WTC11 (cell line): ENCODE results near the gene PHKG2. TPM values are rescaled to one million over a fixed set of nuclear protein-coding genes. Genes with fewer than 3 reads are reported as not detected.

Source experiments
- ATAC-seq: fragments of 200-7000 bp; cut with Tn5 transposase; 2 replicates; pipeline ENCODE4 v1.10.0; 2021; ENCODE audit warnings: mild to moderate bottlenecking, moderate library complexity
- CTCF ChIA-PET: fragments of 300-600 bp; sonication (Branson Sonifier 250); formaldehyde crosslinking; loops from one replicate; lab custom pipeline; 2021; ENCODE audit warnings: antibody characterized with exemption; lab: Charles Lee
- POLR2A ChIA-PET: fragments of 350-600 bp; sonication (Branson Sonifier 250); formaldehyde crosslinking; loops from one replicate; lab custom pipeline; 2021; ENCODE audit warnings: antibody characterized with exemption; lab: Charles Lee
- DNase-seq: peaks from one replicate; pipeline ENCODE4 v3.0.0; 2021; ENCODE audit warnings: low spot score
- H3K27ac Mint-ChIP-seq: 2 replicates; pipeline ENCODE4 v1.8.0; 2021; ENCODE audit warnings: mixed read lengths
- H3K27me3 Mint-ChIP-seq: 2 replicates; pipeline ENCODE4 v1.8.0; 2021; ENCODE audit warnings: low read depth, mild to moderate bottlenecking, moderate library complexity, mixed read lengths
- H3K36me3 Mint-ChIP-seq: 2 replicates; pipeline ENCODE4 v1.8.0; 2021; ENCODE audit warnings: mixed read lengths
- H3K4me1 Mint-ChIP-seq: 2 replicates; pipeline ENCODE4 v1.8.0; 2022; ENCODE audit warnings: mixed read lengths
- H3K4me3 Mint-ChIP-seq: 2 replicates; pipeline ENCODE4 v1.8.0; 2021; ENCODE audit warnings: mild to moderate bottlenecking, moderate library complexity, mixed read lengths
- H3K9me3 Mint-ChIP-seq: 2 replicates; pipeline ENCODE4 v1.8.0; 2021; ENCODE audit warnings: mixed read lengths
- ATF1 ChIP-seq: sonication (generic); formaldehyde crosslinking; IDR thresholded peaks from 2 replicates; pipeline ENCODE4 v1.8.1; 2023; ENCODE audit warnings: mild to moderate bottlenecking, moderate library complexity, missing genetic modification reagents
- CBFB ChIP-seq: sonication (generic); formaldehyde crosslinking; IDR thresholded peaks from 2 replicates; pipeline ENCODE4 v1.8.1; 2022; ENCODE audit warnings: mild to moderate bottlenecking, low read depth, missing genetic modification reagents
- CREM ChIP-seq: sonication (generic); formaldehyde crosslinking; IDR thresholded peaks from 2 replicates; pipeline ENCODE4 v1.8.1; 2022; ENCODE audit warnings: mild to moderate bottlenecking, missing genetic modification reagents, moderate library complexity
- ELF4 ChIP-seq: sonication (generic); formaldehyde crosslinking; IDR thresholded peaks from 2 replicates; pipeline ENCODE4 v1.8.1; 2022; ENCODE audit warnings: low read depth, mild to moderate bottlenecking, moderate library complexity, missing genetic modification reagents
- EMX1 ChIP-seq: fragments of 250-450 bp; sonication (Bioruptor Pico); IDR thresholded peaks from 2 replicates; pipeline ENCODE4 v1.8.0; 2021; ENCODE audit warnings: mild to moderate bottlenecking
- ESRRA ChIP-seq: sonication (generic); formaldehyde crosslinking; IDR thresholded peaks from 2 replicates; pipeline ENCODE4 v1.8.1; 2022; ENCODE audit warnings: mild to moderate bottlenecking, missing genetic modification reagents, borderline replicate concordance
- FOXJ3 ChIP-seq: sonication (generic); formaldehyde crosslinking; IDR thresholded peaks from 2 replicates; pipeline ENCODE4 v1.9.0; 2021; ENCODE audit warnings: missing genetic modification reagents, mild to moderate bottlenecking, borderline replicate concordance
- FOXP1 ChIP-seq: sonication (generic); formaldehyde crosslinking; IDR thresholded peaks from 2 replicates; pipeline ENCODE4 v1.8.0; 2022; ENCODE audit warnings: missing genetic modification reagents, mild to moderate bottlenecking, moderate library complexity, borderline replicate concordance
- GRHL2 ChIP-seq: fragments of 250-450 bp; sonication (Bioruptor Pico); IDR thresholded peaks from 2 replicates; pipeline ENCODE4 v1.8.0; 2022; ENCODE audit warnings: mild to moderate bottlenecking, moderate library complexity; ENCODE audit not compliant: insufficient replicate concordance, severe bottlenecking
- GTF2I ChIP-seq: fragments of 250-450 bp; sonication (Bioruptor Pico); conservative IDR thresholded peaks from 2 replicates; pipeline ENCODE4 v1.4.0; 2021; ENCODE audit warnings: mild to moderate bottlenecking
- JAZF1 ChIP-seq: fragments of 250-450 bp; sonication (Bioruptor Pico); IDR thresholded peaks from 2 replicates; pipeline ENCODE4 v1.9.0; 2021; ENCODE audit warnings: moderate library complexity, mild to moderate bottlenecking, inconsistent platforms
- JUN ChIP-seq: sonication (generic); formaldehyde crosslinking; IDR thresholded peaks from 2 replicates; pipeline ENCODE4 v1.8.0; 2023; ENCODE audit warnings: mild to moderate bottlenecking, missing genetic modification reagents
- KAT7 ChIP-seq: sonication (generic); formaldehyde crosslinking; IDR thresholded peaks from 2 replicates; pipeline ENCODE4 v1.8.1; 2023; ENCODE audit warnings: missing genetic modification reagents, mild to moderate bottlenecking, borderline replicate concordance
- MYBL2 ChIP-seq: sonication (generic); formaldehyde crosslinking; IDR thresholded peaks from 2 replicates; pipeline ENCODE4 v1.8.1; 2023; ENCODE audit warnings: mild to moderate bottlenecking, moderate library complexity, missing genetic modification reagents
- NFE2L1 ChIP-seq: sonication (generic); formaldehyde crosslinking; IDR thresholded peaks from 2 replicates; pipeline ENCODE4 v1.8.1; 2023; ENCODE audit warnings: missing genetic modification reagents
- NR3C1 ChIP-seq: sonication (generic); formaldehyde crosslinking; conservative IDR thresholded peaks from 2 replicates; pipeline ENCODE4 v1.8.1; 2023; ENCODE audit warnings: low read depth, mild to moderate bottlenecking, missing genetic modification reagents
- OVOL2 ChIP-seq: fragments of 250-450 bp; sonication (Bioruptor Pico); IDR thresholded peaks from 2 replicates; pipeline ENCODE4 v1.9.0; 2021; ENCODE audit warnings: mild to moderate bottlenecking, borderline replicate concordance
- TEAD1 ChIP-seq: sonication (generic); formaldehyde crosslinking; IDR thresholded peaks from 2 replicates; pipeline ENCODE4 v1.8.0; 2022; ENCODE audit warnings: mild to moderate bottlenecking, missing genetic modification reagents
- TEAD4 ChIP-seq: sonication (generic); formaldehyde crosslinking; IDR thresholded peaks from 2 replicates; pipeline ENCODE4 v1.8.0; 2022; ENCODE audit warnings: mild to moderate bottlenecking, missing genetic modification reagents
- ZNF219 ChIP-seq: sonication (generic); formaldehyde crosslinking; IDR thresholded peaks from 2 replicates; pipeline ENCODE4 v1.8.0; 2023; ENCODE audit warnings: missing genetic modification reagents, mild to moderate bottlenecking, borderline replicate concordance
- ZNF232 ChIP-seq: sonication (generic); formaldehyde crosslinking; IDR thresholded peaks from 2 replicates; pipeline ENCODE4 v1.8.0; 2022; ENCODE audit warnings: mild to moderate bottlenecking, missing genetic modification reagents
- ZNF317 ChIP-seq: sonication (generic); formaldehyde crosslinking; IDR thresholded peaks from 2 replicates; pipeline ENCODE4 v1.8.1; 2023; ENCODE audit warnings: low read depth, mild to moderate bottlenecking, moderate library complexity, missing genetic modification reagents, borderline replicate concordance
- total RNA-seq: library from RNA; stranded (reverse); gene quantifications from 3 replicates; pipeline ENCODE4 v1.2.3, GENCODE V29; 2021
- TF ChIP-seq, protein P1 (sequence below): fragments of 250-450 bp; sonication (Bioruptor Pico); IDR thresholded peaks from 2 replicates; pipeline ENCODE4 v1.9.0; 2021; ENCODE audit warnings: mild to moderate bottlenecking
- TF ChIP-seq, protein P2 (sequence below): sonication (generic); formaldehyde crosslinking; IDR thresholded peaks from 2 replicates; pipeline ENCODE4 v1.8.0; 2023; ENCODE audit warnings: missing genetic modification reagents
- TF ChIP-seq, protein P3 (sequence below): sonication (generic); formaldehyde crosslinking; IDR thresholded peaks from 2 replicates; pipeline ENCODE4 v1.8.1; 2022; ENCODE audit warnings: mild to moderate bottlenecking, missing genetic modification reagents, moderate library complexity, borderline replicate concordance
- TF ChIP-seq, protein P4 (sequence below): sonication (generic); formaldehyde crosslinking; IDR thresholded peaks from 2 replicates; pipeline ENCODE4 v1.8.1; 2022; ENCODE audit warnings: missing genetic modification reagents, borderline replicate concordance
- TF ChIP-seq, protein P5 (sequence below): fragments of 250-450 bp; sonication (Bioruptor Pico); IDR thresholded peaks from 2 replicates; pipeline ENCODE4 v1.9.0; 2021; ENCODE audit warnings: mild to moderate bottlenecking, borderline replicate concordance
- TF ChIP-seq, protein P6 (sequence below): sonication (generic); formaldehyde crosslinking; IDR thresholded peaks from 2 replicates; pipeline ENCODE4 v1.8.1; 2022; ENCODE audit warnings: mild to moderate bottlenecking, moderate library complexity, missing genetic modification reagents

PHKG2 gene
- total RNA-seq, 1 experiment from 2014 or later = 50.5 TPM

DNA sequence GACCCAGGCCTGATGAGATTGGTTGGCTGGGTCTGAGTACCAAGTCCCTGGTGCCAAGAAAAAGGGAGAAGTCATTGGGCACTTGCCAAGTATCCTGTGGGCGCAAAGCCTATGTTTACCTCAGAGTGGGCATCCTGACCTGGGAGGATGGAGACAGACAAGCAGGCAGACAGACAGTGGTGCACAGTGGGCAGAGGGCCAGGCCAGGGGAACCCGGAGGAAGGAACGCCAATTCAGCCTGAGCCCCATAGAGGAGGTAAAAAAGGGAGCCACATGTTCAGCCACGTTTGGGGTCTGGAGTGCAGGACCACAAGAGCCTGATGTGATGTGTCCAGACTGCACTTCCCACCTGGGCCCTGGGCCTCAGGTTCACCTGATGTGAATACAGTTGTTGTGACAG is 5.4 kb downstream of the PHKG2 start (continued):
- TF ChIP-seq, protein P1, sequence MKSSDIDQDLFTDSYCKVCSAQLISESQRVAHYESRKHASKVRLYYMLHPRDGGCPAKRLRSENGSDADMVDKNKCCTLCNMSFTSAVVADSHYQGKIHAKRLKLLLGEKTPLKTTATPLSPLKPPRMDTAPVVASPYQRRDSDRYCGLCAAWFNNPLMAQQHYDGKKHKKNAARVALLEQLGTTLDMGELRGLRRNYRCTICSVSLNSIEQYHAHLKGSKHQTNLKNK (CRISPR knock-in tag) = no peak
- no peak for TF ChIP-seq NFE2L1 (CRISPR knock-in tag)
- TF ChIP-seq, protein P2, sequence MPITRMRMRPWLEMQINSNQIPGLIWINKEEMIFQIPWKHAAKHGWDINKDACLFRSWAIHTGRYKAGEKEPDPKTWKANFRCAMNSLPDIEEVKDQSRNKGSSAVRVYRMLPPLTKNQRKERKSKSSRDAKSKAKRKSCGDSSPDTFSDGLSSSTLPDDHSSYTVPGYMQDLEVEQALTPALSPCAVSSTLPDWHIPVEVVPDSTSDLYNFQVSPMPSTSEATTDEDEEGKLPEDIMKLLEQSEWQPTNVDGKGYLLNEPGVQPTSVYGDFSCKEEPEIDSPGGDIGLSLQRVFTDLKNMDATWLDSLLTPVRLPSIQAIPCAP (CRISPR knock-in tag) = no peak
- TF ChIP-seq OVOL2 (CRISPR knock-in tag) = no peak
- TF ChIP-seq MYBL2 (CRISPR knock-in tag) = no peak
- TF ChIP-seq JAZF1 (CRISPR knock-in tag) = no peak
- no peak for TF ChIP-seq FOXP1 (CRISPR knock-in tag)
- no peak for TF ChIP-seq TEAD4 (CRISPR knock-in tag)
- TF ChIP-seq GTF2I = no peak
- TF ChIP-seq ZNF219 (CRISPR knock-in tag) = no peak
- no peak for TF ChIP-seq CREM (CRISPR knock-in tag)

DNA sequence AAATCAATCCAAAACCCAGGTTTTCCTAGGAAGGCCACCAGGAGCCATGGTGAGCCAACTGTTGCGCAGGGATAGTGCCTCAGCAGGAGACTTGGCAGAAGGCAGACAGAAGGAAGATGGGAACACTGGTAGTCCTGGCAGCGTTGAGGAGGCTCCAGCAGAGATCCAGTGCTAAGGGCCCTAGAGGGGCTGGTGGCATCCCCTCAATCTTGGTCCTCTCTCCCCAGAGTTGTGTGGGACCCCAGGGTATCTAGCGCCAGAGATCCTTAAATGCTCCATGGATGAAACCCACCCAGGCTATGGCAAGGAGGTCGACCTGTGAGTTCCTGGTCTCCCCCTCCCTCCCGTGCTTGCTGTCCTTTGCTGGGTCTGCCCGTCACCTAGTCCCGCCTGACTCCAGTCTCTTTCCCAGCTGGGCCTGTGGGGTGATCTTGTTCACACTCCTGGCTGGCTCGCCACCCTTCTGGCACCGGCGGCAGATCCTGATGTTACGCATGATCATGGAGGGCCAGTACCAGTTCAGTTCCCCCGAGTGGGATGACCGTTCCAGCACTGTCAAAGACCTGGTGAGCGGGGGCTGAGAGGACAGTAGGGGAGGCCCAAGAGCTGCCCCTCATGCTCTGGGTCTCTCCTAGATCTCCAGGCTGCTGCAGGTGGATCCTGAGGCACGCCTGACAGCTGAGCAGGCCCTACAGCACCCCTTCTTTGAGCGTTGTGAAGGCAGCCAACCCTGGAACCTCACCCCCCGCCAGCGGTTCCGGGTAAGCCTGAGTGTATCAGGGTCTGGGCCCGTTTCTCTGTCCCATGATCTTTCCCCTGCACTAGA is 7.9 kb downstream of the PHKG2 start:
- Mint-ChIP-seq H3K9me3 (no peaks in the 10 kb centered on the region), H3K4me3 (no peak overlapping the region), H3K4me1 (peaks cover 8% of the 10 kb centered on the region), H3K27ac (no peak overlapping the region), H3K27me3 (no peaks in the 10 kb centered on the region), H3K36me3 (peaks cover 14% of the 10 kb centered on the region)
- CTCF ChIA-PET = no interaction called here
- POLR2A ChIA-PET = no interaction called here
- ATAC-seq (no peak), DNase-seq (no peak)
- TF ChIP-seq, protein P3, sequence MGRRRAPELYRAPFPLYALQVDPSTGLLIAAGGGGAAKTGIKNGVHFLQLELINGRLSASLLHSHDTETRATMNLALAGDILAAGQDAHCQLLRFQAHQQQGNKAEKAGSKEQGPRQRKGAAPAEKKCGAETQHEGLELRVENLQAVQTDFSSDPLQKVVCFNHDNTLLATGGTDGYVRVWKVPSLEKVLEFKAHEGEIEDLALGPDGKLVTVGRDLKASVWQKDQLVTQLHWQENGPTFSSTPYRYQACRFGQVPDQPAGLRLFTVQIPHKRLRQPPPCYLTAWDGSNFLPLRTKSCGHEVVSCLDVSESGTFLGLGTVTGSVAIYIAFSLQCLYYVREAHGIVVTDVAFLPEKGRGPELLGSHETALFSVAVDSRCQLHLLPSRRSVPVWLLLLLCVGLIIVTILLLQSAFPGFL (CRISPR knock-in tag) = no peak
- no peak for TF ChIP-seq ZNF317 (CRISPR knock-in tag)
- TF ChIP-seq, protein P4, sequence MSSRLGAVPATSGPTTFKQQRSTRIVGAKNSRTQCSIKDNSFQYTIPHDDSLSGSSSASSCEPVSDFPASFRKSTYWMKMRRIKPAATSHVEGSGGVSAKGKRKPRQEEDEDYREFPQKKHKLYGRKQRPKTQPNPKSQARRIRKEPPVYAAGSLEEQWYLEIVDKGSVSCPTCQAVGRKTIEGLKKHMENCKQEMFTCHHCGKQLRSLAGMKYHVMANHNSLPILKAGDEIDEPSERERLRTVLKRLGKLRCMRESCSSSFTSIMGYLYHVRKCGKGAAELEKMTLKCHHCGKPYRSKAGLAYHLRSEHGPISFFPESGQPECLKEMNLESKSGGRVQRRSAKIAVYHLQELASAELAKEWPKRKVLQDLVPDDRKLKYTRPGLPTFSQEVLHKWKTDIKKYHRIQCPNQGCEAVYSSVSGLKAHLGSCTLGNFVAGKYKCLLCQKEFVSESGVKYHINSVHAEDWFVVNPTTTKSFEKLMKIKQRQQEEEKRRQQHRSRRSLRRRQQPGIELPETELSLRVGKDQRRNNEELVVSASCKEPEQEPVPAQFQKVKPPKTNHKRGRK (CRISPR knock-in tag) = no peak
- TF ChIP-seq, protein P5, sequence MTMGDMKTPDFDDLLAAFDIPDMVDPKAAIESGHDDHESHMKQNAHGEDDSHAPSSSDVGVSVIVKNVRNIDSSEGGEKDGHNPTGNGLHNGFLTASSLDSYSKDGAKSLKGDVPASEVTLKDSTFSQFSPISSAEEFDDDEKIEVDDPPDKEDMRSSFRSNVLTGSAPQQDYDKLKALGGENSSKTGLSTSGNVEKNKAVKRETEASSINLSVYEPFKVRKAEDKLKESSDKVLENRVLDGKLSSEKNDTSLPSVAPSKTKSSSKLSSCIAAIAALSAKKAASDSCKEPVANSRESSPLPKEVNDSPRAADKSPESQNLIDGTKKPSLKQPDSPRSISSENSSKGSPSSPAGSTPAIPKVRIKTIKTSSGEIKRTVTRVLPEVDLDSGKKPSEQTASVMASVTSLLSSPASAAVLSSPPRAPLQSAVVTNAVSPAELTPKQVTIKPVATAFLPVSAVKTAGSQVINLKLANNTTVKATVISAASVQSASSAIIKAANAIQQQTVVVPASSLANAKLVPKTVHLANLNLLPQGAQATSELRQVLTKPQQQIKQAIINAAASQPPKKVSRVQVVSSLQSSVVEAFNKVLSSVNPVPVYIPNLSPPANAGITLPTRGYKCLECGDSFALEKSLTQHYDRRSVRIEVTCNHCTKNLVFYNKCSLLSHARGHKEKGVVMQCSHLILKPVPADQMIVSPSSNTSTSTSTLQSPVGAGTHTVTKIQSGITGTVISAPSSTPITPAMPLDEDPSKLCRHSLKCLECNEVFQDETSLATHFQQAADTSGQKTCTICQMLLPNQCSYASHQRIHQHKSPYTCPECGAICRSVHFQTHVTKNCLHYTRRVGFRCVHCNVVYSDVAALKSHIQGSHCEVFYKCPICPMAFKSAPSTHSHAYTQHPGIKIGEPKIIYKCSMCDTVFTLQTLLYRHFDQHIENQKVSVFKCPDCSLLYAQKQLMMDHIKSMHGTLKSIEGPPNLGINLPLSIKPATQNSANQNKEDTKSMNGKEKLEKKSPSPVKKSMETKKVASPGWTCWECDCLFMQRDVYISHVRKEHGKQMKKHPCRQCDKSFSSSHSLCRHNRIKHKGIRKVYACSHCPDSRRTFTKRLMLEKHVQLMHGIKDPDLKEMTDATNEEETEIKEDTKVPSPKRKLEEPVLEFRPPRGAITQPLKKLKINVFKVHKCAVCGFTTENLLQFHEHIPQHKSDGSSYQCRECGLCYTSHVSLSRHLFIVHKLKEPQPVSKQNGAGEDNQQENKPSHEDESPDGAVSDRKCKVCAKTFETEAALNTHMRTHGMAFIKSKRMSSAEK = no peak
- TF ChIP-seq ZNF219 (CRISPR knock-in tag) = no peak
- no peak for TF ChIP-seq KAT7 (CRISPR knock-in tag)
- TF ChIP-seq ELF4 (CRISPR knock-in tag) = no peak
- TF ChIP-seq TEAD1 (CRISPR knock-in tag) = no peak
- no peak for TF ChIP-seq JUN (CRISPR knock-in tag)
- TF ChIP-seq EMX1 = no peak
- no peak for TF ChIP-seq ESRRA (CRISPR knock-in tag)
- no peak for TF ChIP-seq FOXJ3 (CRISPR knock-in tag)
- no peak for TF ChIP-seq NR3C1
- TF ChIP-seq ATF1 = no peak
- no peak for TF ChIP-seq CBFB
- TF ChIP-seq GRHL2 (CRISPR knock-in tag) = no peak
- TF ChIP-seq ZNF232 = no peak
- TF ChIP-seq, protein P6, sequence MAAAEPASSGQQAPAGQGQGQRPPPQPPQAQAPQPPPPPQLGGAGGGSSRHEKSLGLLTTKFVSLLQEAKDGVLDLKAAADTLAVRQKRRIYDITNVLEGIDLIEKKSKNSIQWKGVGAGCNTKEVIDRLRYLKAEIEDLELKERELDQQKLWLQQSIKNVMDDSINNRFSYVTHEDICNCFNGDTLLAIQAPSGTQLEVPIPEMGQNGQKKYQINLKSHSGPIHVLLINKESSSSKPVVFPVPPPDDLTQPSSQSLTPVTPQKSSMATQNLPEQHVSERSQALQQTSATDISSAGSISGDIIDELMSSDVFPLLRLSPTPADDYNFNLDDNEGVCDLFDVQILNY = no peak
